A549 (cell line): Measurements from ENCODE around the gene CTXN3. TPM values are rescaled to one million over a fixed set of nuclear protein-coding genes. Genes with fewer than 3 reads are reported as not detected.

Experiments used
- ATAC-seq, 2 experiments: fragments of 200-7000 bp in 1 of 2; fragments of >200 bp in 1 of 2; cut with Nextera tagmentation in 1 of 2; cut with Tn5 transposase in 1 of 2; 3 replicates each; pipeline versions ENCODE4 v1.8.0 to v1.9.1; 2018 to 2020; ENCODE audit warnings: mild to moderate bottlenecking in 1 of 2, moderate library complexity in 1 of 2
- CTCF ChIA-PET: fragments of 300-600 bp; sonication (Branson Sonifier 250); formaldehyde crosslinking; extraction: SDS; loops from one replicate; lab custom pipeline; 2021; ENCODE audit warnings: antibody characterized with exemption, inconsistent platforms; lab: Yijun Ruan, JAX
- POLR2A ChIA-PET: fragments of 350-600 bp; formaldehyde crosslinking; extraction: SDS; loops from one replicate; lab custom pipeline; 2021; ENCODE audit warnings: antibody characterized with exemption, inconsistent platforms; lab: Yijun Ruan, JAX
- DNase-seq, 2 experiments: peaks; one replicate each; pipeline versions ENCODE4 v3.0.0 to v3.0.0-alpha.2; 2011 to 2016; ENCODE audit warnings: low read depth in 1 of 2, low spot score in 1 of 2
- FAIRE-seq: peaks from 2 replicates; lab custom pipeline; 2011; peaks lifted over from hg19 to GRCh38; lab: Jason Lieb, UNC
- H3K27ac ChIP-seq, 2 experiments: fragments of >200 bp; sonication (Bioruptor Twin); formaldehyde crosslinking; 3 replicates each; pipeline ENCODE4 v1.5.1; 2016 to 2017
- H3K4me1 ChIP-seq: fragments of >200 bp; sonication (Bioruptor Twin); formaldehyde crosslinking; 3 replicates; pipeline ENCODE4 v1.6.1; 2016
- H3K4me2 ChIP-seq: fragments of >200 bp; sonication (Bioruptor Twin); formaldehyde crosslinking; 3 replicates; pipeline ENCODE4 v1.6.1; 2016
- H3K4me3 ChIP-seq: fragments of >200 bp; sonication (Bioruptor Twin); formaldehyde crosslinking; 3 replicates; pipeline ENCODE4 v1.5.1; 2016
- H3K9me3 ChIP-seq: fragments of >200 bp; sonication (Bioruptor Twin); formaldehyde crosslinking; 3 replicates; pipeline ENCODE4 v1.6.1; 2016
- ATOH8 ChIP-seq: fragments of 250-450 bp; sonication (Bioruptor Pico); IDR thresholded peaks from 2 replicates; pipeline ENCODE4 v1.5.0; 2020; ENCODE audit warnings: low read depth, mild to moderate bottlenecking, moderate library complexity
- CBX8 ChIP-seq: fragments of 200-600 bp; sonication (generic); IDR thresholded peaks from 2 replicates; pipeline ENCODE4 v1.6.1; 2016
- CHD2 ChIP-seq: fragments of 150-350 bp; IDR thresholded peaks from 2 replicates; pipeline ENCODE4 v1.6.1; 2014; ENCODE audit warnings: low read length; ENCODE audit not compliant: partially characterized antibody
- CTCF ChIP-seq: fragments of >200 bp; sonication (Bioruptor Twin); formaldehyde crosslinking; IDR thresholded peaks from 3 replicates; pipeline ENCODE4 v1.5.1; 2016
- E2F6 ChIP-seq: IDR thresholded peaks from 2 replicates; pipeline ENCODE4 v1.6.1; 2012; ENCODE audit warnings: low read depth, borderline replicate concordance
- FOSB ChIP-seq: fragments of 250-450 bp; sonication (Bioruptor Pico); IDR thresholded peaks from 2 replicates; pipeline ENCODE4 v1.5.0; 2020; ENCODE audit warnings: mild to moderate bottlenecking, moderate library complexity
- FOSL2 ChIP-seq, 2 experiments: fragments of 450-650 bp in 1 of 2; fragments of >200 bp in 1 of 2; sonication (Bioruptor Twin) in 1 of 2; formaldehyde crosslinking; IDR thresholded peaks; 2 replicates each; pipeline versions ENCODE4 v1.5.0 to v1.6.1; 2016 to 2020; ENCODE audit warnings: mild to moderate bottlenecking in 1 of 2, moderate library complexity in 1 of 2
- GATA3 ChIP-seq: IDR thresholded peaks from 2 replicates; pipeline ENCODE4 v1.6.1; 2012; ENCODE audit warnings: borderline replicate concordance
- HDAC2 ChIP-seq: fragments of 200-600 bp; sonication (generic); IDR thresholded peaks from 2 replicates; pipeline ENCODE4 v1.6.1; 2016
- HES2 ChIP-seq: fragments of >200 bp; sonication (Bioruptor Twin); formaldehyde crosslinking; IDR thresholded peaks from 2 replicates; pipeline ENCODE4 v1.6.1; 2016
- HOXA7 ChIP-seq: fragments of 250-450 bp; sonication (Bioruptor Pico); IDR thresholded peaks from 2 replicates; pipeline ENCODE4 v1.5.0; 2020; ENCODE audit warnings: mild to moderate bottlenecking, moderate library complexity
- HOXB13 ChIP-seq: fragments of 250-450 bp; sonication (Bioruptor Pico); IDR thresholded peaks from 2 replicates; pipeline ENCODE4 v1.5.0; 2020; ENCODE audit warnings: low read depth, mild to moderate bottlenecking, moderate library complexity
- JUNB ChIP-seq: fragments of >200 bp; sonication (Bioruptor Twin); formaldehyde crosslinking; IDR thresholded peaks from 2 replicates; pipeline ENCODE4 v1.6.1; 2016
- MAX ChIP-seq: IDR thresholded peaks from 2 replicates; pipeline ENCODE4 v1.6.1; 2012
- NPAS2 ChIP-seq: fragments of 250-450 bp; sonication (Bioruptor Pico); IDR thresholded peaks from 2 replicates; pipeline ENCODE4 v1.8.0; 2022; ENCODE audit warnings: mild to moderate bottlenecking, moderate library complexity, borderline replicate concordance
- PBX3 ChIP-seq: IDR thresholded peaks from 2 replicates; pipeline ENCODE4 v1.6.1; 2012
- POLR2A ChIP-seq: IDR thresholded peaks from 2 replicates; pipeline ENCODE4 v1.6.1; 2012; ENCODE audit warnings: mild to moderate bottlenecking, low read length
- POLR2AphosphoS2 ChIP-seq: conservative IDR thresholded peaks from 2 replicates; pipeline ENCODE4 v1.6.1; 2012; ENCODE audit warnings: low read length, improper control_type of control experiment, inconsistent platforms
- RAD21 ChIP-seq, 2 experiments: fragments of >200 bp in 1 of 2; sonication (Bioruptor Twin) in 1 of 2; formaldehyde crosslinking in 1 of 2; IDR thresholded peaks in 1 of 2; conservative IDR thresholded peaks in 1 of 2; 2 replicates in 1 of 2; 3 replicates in 1 of 2; pipeline ENCODE4 v1.6.1; 2012 to 2018; ENCODE audit warnings: inconsistent platforms in 1 of 2
- RFX5 ChIP-seq: fragments of 450-650 bp; IDR thresholded peaks from 2 replicates; pipeline ENCODE4 v1.7.1; 2014; ENCODE audit warnings: antibody characterized with exemption, mild to moderate bottlenecking, moderate library complexity
- RNF2 ChIP-seq: fragments of 200-600 bp; sonication (generic); IDR thresholded peaks from 2 replicates; pipeline ENCODE4 v1.6.1; 2016; ENCODE audit warnings: low read depth, mild to moderate bottlenecking, antibody characterized with exemption, moderate library complexity, borderline replicate concordance
- TFCP2L1 ChIP-seq: fragments of 250-450 bp; sonication (Bioruptor Pico); IDR thresholded peaks from 2 replicates; pipeline ENCODE4 v1.5.0; 2021; ENCODE audit warnings: mild to moderate bottlenecking
- ZSCAN20 ChIP-seq: fragments of 250-450 bp; sonication (Bioruptor Pico); IDR thresholded peaks from 2 replicates; pipeline ENCODE4 v1.8.0; 2022; ENCODE audit warnings: mild to moderate bottlenecking, moderate library complexity
- WGBS: methylation state at CpG from one replicate; pipeline ENCODE4 v1.1.6; 2017; ENCODE audit errors: missing lambda C conversion rate; 5-methylcytosine and 5-hydroxymethylcytosine counted together
- polyA plus RNA-seq, 4 experiments: library from polyadenylated mRNA; depleted of rRNA in 3 of 4; stranded (reverse); fragments of >200 nt; fragmentation: RNase III in 1 of 4; extraction: RNeasy Plus Mini Kit Qiagen cat#74134 plus additional on column Dnase treatment in 1 of 4; gene quantifications; 2 replicates in 3 of 4; 3 replicates in 1 of 4; pipeline ENCODE4 v1.2.3, GENCODE V29; 2011 to 2017

CTXN3 gene
- polyA plus RNA-seq, 2 of the 4 experiments (the other 2 are of a cell fraction): not detected

GRCh38 chr5:127650649-127651048 is 1.8 kb downstream of the CTXN3 start:
- Histone ChIP-seq H3K27ac (no peak overlapping the region), H3K4me3 (no peak overlapping the region), H3K4me1 (0 out of 3 replicates have a peak, but pooled peaks cover 3% of the 10 kb centered on the region), H3K9me3 (no peaks in the 10 kb centered on the region), H3K4me2 (no peak overlapping the region)
- TF ChIP-seq HOXB13 (CRISPR knock-in tag): no peak
- no peak for TF ChIP-seq JUNB
- TF ChIP-seq MAX: no peak
- no peak for TF ChIP-seq CTCF
- TF ChIP-seq E2F6: no peak
- TF ChIP-seq CHD2: no peak
- no peak for TF ChIP-seq RNF2
- TF ChIP-seq FOSB: no peak
- TF ChIP-seq RAD21 (conservative IDR thresholded peaks at IDR 0.05 in 1 of 2, IDR thresholded peaks at IDR 0.05 in 1 of 2): no peak
- no peak for TF ChIP-seq CBX8
- no peak for TF ChIP-seq HES2
- no peak for TF ChIP-seq POLR2A
- no peak for TF ChIP-seq HOXA7 (CRISPR knock-in tag)
- no peak for TF ChIP-seq HDAC2
- no peak for ATAC-seq
- FAIRE-seq: no peak
- DNase-seq: no peak
- CTCF ChIA-PET: interaction anchor here (1.3 kb wide), 1 partner anchor 14 kb away, joined by 3 read pairs; no protein-coding TSS in a partner anchor
- WGBS: 22% methylated on average over 1 of the region's 1 CpG
- POLR2A ChIA-PET: no interaction called here

GRCh38 chr5:127652952-127653611 is 4.2 kb downstream of the CTXN3 start:
- 56% methylated on average over 7 of the region's 7 CpGs for WGBS
- H3K4me2 ChIP-seq: no peak overlapping the region
- no peak for ATAC-seq
- no peaks in the 10 kb centered on the region for H3K9me3 ChIP-seq
- no peak for DNase-seq
- TF ChIP-seq HES2: no peak
- TF ChIP-seq RFX5: no peak
- no peak for TF ChIP-seq ATOH8 (CRISPR knock-in tag)
- no peak for TF ChIP-seq FOSL2 (IDR thresholded peaks at IDR 0.05)
- TF ChIP-seq FOSL2 (CRISPR knock-in tag; IDR thresholded peaks at IDR 0.05): no peak
- no peak overlapping the region for H3K4me3 ChIP-seq
- no peak overlapping the region for H3K27ac ChIP-seq
- ChIA-PET CTCF (no interaction called here), POLR2A (no interaction called here)
- no peaks in the 10 kb centered on the region for H3K4me1 ChIP-seq
- no peak for FAIRE-seq

GRCh38 chr5:127656825-127657224 is 7.9 kb downstream of the CTXN3 start:
- DNase-seq: no peak
- WGBS: 42% methylated on average over 6 of the region's 6 CpGs
- no peak for FAIRE-seq
- H3K4me2 ChIP-seq: no peak overlapping the region
- no peak for ATAC-seq
- H3K4me1 ChIP-seq: no peaks in the 10 kb centered on the region
- no peak for TF ChIP-seq ZSCAN20 (CRISPR knock-in tag)
- no peak for TF ChIP-seq GATA3
- no peak for TF ChIP-seq TFCP2L1 (CRISPR knock-in tag)
- no peak for TF ChIP-seq NPAS2 (CRISPR knock-in tag)
- no peak for TF ChIP-seq POLR2AphosphoS2
- no peak for TF ChIP-seq PBX3
- POLR2A ChIA-PET: no interaction called here
- H3K27ac ChIP-seq: no peak overlapping the region
- no peaks in the 10 kb centered on the region for H3K9me3 ChIP-seq
- H3K4me3 ChIP-seq: no peak overlapping the region
- CTCF ChIA-PET: no interaction called here
